ENCODE data around the gene PLK1. TPM values are rescaled to one million over a fixed set of nuclear protein-coding genes. Genes with fewer than 3 reads are reported as not detected.

PLK1 gene
- total and polyA plus RNA-seq, 2 experiments from 2014 or later: 5.0 to 13.6 TPM

- H3K27me3 ChIP-seq: no peaks in the 10 kb centered on the region
- WGBS (ENCODE audit: low lambda C conversion rate, missing lambda C conversion rate): 98% methylated on average over 36 of the region's 36 CpGs
- no peaks in the 10 kb centered on the region for H4K20me1 ChIP-seq (ENCODE audit: insufficient read depth, poor library complexity, severe bottlenecking)
- no peak overlapping the region for H3K4me2 ChIP-seq
- H3K4me1 ChIP-seq (ENCODE audit: insufficient read depth): no peaks in the 10 kb centered on the region
- TF ChIP-seq EZH2 (IDR thresholded peaks at IDR 0.05; ENCODE audit: borderline replicate concordance) (no peak), EZH2phosphoT487 (IDR thresholded peaks at IDR 0.05; ENCODE audit: low read depth, severe bottlenecking, unreplicated experiment) (no peak), CTCF (IDR thresholded peaks at IDR 0.05; ENCODE audit: poor library complexity) (no peak)
- H2AFZ ChIP-seq: no peak overlapping the region
- no peak overlapping the region for H3K27ac ChIP-seq
- no peaks in the 10 kb centered on the region for H3K36me3 ChIP-seq (replicated peaks; ENCODE audit: insufficient read depth, low read depth)
- no peaks in the 10 kb centered on the region for H3K9me2 ChIP-seq (replicated peaks; ENCODE audit: insufficient read depth)
- no peaks in the 10 kb centered on the region for H3K9me3 ChIP-seq (ENCODE audit: low read depth)
- DNase-seq (ENCODE audit: low spot score): no peak
- H3K4me3 ChIP-seq: no peak overlapping the region
- peaks cover 3% of the 10 kb centered on the region for H3K79me2 ChIP-seq
Observed at GRCh38 chr16:23689442-23690187, 10.9 kb downstream of the PLK1 start.

- Histone ChIP-seq H3K9me3 (ENCODE audit: low read depth) (no peaks in the 10 kb centered on the region), H3K27ac (no peak overlapping the region), H3K79me2 (no peaks in the 10 kb centered on the region), H3K4me3 (no peak overlapping the region), H2AFZ (no peak overlapping the region), H3K9me2 (replicated peaks; ENCODE audit: insufficient read depth) (no peaks in the 10 kb centered on the region), H4K20me1 (ENCODE audit: insufficient read depth, poor library complexity, severe bottlenecking) (no peaks in the 10 kb centered on the region), H3K4me1 (ENCODE audit: insufficient read depth) (no peaks in the 10 kb centered on the region), H3K4me2 (no peak overlapping the region), H3K27me3 (no peaks in the 10 kb centered on the region), H3K36me3 (replicated peaks; ENCODE audit: insufficient read depth, low read depth) (no peaks in the 10 kb centered on the region)
- DNase-seq (ENCODE audit: low spot score): no peak
- WGBS (ENCODE audit: low lambda C conversion rate, missing lambda C conversion rate): 97% methylated on average over 24 of the region's 25 CpGs
- TF ChIP-seq EZH2phosphoT487 (IDR thresholded peaks at IDR 0.05; ENCODE audit: low read depth, severe bottlenecking, unreplicated experiment): no peak
- TF ChIP-seq CTCF (IDR thresholded peaks at IDR 0.05; ENCODE audit: poor library complexity): no peak
- no peak for TF ChIP-seq EZH2 (IDR thresholded peaks at IDR 0.05; ENCODE audit: borderline replicate concordance)
Observed at GRCh38 chr16:23690771-23691482, 12.2 kb downstream of the PLK1 start.

GRCh38 chr16:23691483-23692189 is 12.9 kb downstream of the PLK1 start:
- H3K9me2 ChIP-seq (replicated peaks; ENCODE audit: insufficient read depth): no peaks in the 10 kb centered on the region
- WGBS (ENCODE audit: low lambda C conversion rate, missing lambda C conversion rate): 96% methylated on average over 10 of the region's 10 CpGs
- no peak overlapping the region for H2AFZ ChIP-seq
- no peaks in the 10 kb centered on the region for H3K4me1 ChIP-seq (ENCODE audit: insufficient read depth)
- H3K9me3 ChIP-seq (ENCODE audit: low read depth): no peaks in the 10 kb centered on the region
- H3K79me2 ChIP-seq: no peaks in the 10 kb centered on the region
- no peak overlapping the region for H3K4me2 ChIP-seq
- H3K27me3 ChIP-seq: no peaks in the 10 kb centered on the region
- H3K4me3 ChIP-seq: no peak overlapping the region
- H4K20me1 ChIP-seq (ENCODE audit: insufficient read depth, poor library complexity, severe bottlenecking): no peaks in the 10 kb centered on the region
- H3K36me3 ChIP-seq (replicated peaks; ENCODE audit: insufficient read depth, low read depth): no peaks in the 10 kb centered on the region
- H3K27ac ChIP-seq: no peak overlapping the region
- no peak for DNase-seq (ENCODE audit: low spot score)
- TF ChIP-seq CTCF (IDR thresholded peaks at IDR 0.05; ENCODE audit: poor library complexity) (no peak), EZH2phosphoT487 (IDR thresholded peaks at IDR 0.05; ENCODE audit: low read depth, severe bottlenecking, unreplicated experiment) (no peak), EZH2 (IDR thresholded peaks at IDR 0.05; ENCODE audit: borderline replicate concordance) (no peak)

Measured in hepatocyte (in vitro differentiated cells).